SU-DHL-6 (cell line): ENCODE results near the gene C1orf232.

Experiments
- H2AFZ ChIP-seq: fragments of 200-600 bp; sonication (generic); 2 replicates; pipeline ENCODE4 v1.6.1; 2014; ENCODE audit warnings: low read depth, mild to moderate bottlenecking, moderate library complexity, mixed read lengths, antibody characterized with exemption, low read length; ENCODE audit not compliant: severe bottlenecking
- H3F3A ChIP-seq: fragments of 200-600 bp; shearing (Covaris generic); 2 replicates; pipeline ENCODE4 v1.6.0; 2016; ENCODE audit warnings: antibody characterized with exemption, mild to moderate bottlenecking; ENCODE audit not compliant: insufficient read depth
- H3K27ac ChIP-seq: fragments of 200-600 bp; sonication (generic); 2 replicates; pipeline ENCODE4 v1.5.1; 2016; ENCODE audit warnings: low read depth, mild to moderate bottlenecking, low read length, moderate library complexity, mixed read lengths
- H3K27me3 ChIP-seq: fragments of 200-600 bp; sonication (generic), shearing (Covaris generic); 2 replicates; pipeline ENCODE4 v1.6.0; 2014; ENCODE audit warnings: mild to moderate bottlenecking, low read length
- H3K36me3 ChIP-seq: fragments of 200-600 bp; sonication (generic); 2 replicates; pipeline ENCODE4 v1.6.1; 2014; ENCODE audit warnings: mild to moderate bottlenecking, low read length, mixed read lengths
- H3K4me2 ChIP-seq: fragments of 300-600, 200-600 bp; shearing (Covaris generic), sonication (generic); 2 replicates; pipeline ENCODE4 v1.6.0; 2014; ENCODE audit warnings: low read length, low read depth, mild to moderate bottlenecking; ENCODE audit not compliant: poor library complexity, severe bottlenecking
- H3K4me3 ChIP-seq: fragments of 200-600 bp; sonication (generic); 2 replicates; pipeline ENCODE4 v1.5.1; 2014; ENCODE audit warnings: antibody characterized with exemption, low read length, mild to moderate bottlenecking, mixed read lengths; ENCODE audit not compliant: insufficient read depth, poor library complexity, severe bottlenecking
- H3K79me2 ChIP-seq: fragments of 200-600 bp; sonication (generic); 2 replicates; pipeline ENCODE4 v1.6.1; 2014; ENCODE audit warnings: mild to moderate bottlenecking, low read length, moderate library complexity; ENCODE audit not compliant: insufficient read depth
- H3K9ac ChIP-seq: fragments of 200-600 bp; sonication (generic); 2 replicates; pipeline ENCODE4 v1.7.0; 2014; ENCODE audit warnings: mild to moderate bottlenecking, low read length
- H3K9me2 ChIP-seq: fragments of 200-600 bp; sonication (generic); replicated peaks from 2 replicates; pipeline ENCODE4 v1.6.1; 2014; ENCODE audit warnings: low read length; ENCODE audit not compliant: insufficient read depth
- H3K9me3 ChIP-seq: fragments of 200-600 bp; sonication (generic); 2 replicates; pipeline ENCODE4 v1.6.1; 2014; ENCODE audit warnings: low read length, mixed read lengths; ENCODE audit not compliant: insufficient read depth
- H4K20me1 ChIP-seq: fragments of 200-600 bp; sonication (generic); 2 replicates; pipeline ENCODE4 v1.6.1; 2014; ENCODE audit warnings: low read depth, mild to moderate bottlenecking, antibody characterized with exemption, low read length, moderate library complexity, mixed read lengths
- EZH2phosphoT487 ChIP-seq: fragments of 200-600 bp; sonication (generic), shearing (Covaris generic); conservative IDR thresholded peaks from 2 replicates; pipeline ENCODE4 v1.6.1; 2018; ENCODE audit warnings: mild to moderate bottlenecking, antibody characterized with exemption, low read length, moderate library complexity, mixed read lengths
- TF ChIP-seq, protein P1 (sequence below): fragments of 200-600 bp; sonication (generic); IDR thresholded peaks from one replicate; pipeline ENCODE4 v1.5.1; 2017; ENCODE audit warnings: antibody characterized with exemption, mild to moderate bottlenecking, low read length, moderate library complexity; ENCODE audit not compliant: insufficient read depth, poor library complexity, severe bottlenecking

Gene C1orf232

DNA sequence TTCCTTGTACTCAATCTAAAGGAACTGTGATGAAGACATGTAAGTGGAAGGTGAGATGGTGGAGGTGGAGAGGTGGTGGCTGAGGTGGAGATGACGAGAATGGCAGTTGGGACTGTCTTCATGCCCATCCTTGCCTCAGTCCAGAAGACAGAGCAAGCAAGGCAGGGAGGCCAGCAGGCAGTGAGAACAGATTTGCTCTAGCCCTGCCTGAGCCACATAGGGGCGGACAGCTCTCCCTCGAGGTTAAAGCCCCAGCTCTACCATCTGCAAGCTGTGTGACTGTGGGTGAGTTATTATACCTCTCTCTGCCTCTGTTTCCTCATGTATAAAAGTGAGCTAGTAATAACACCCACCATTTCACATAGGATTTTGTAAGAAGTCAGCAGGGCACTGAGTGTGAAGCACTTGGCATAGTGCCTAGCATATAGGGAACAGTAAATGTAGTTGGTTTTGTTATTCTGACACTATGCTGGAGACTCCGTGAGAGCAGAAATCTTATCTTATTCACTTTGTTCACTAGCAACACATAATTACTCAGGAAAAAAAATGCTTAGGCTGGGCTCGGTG, 14.7 kb downstream of the C1orf232 start:
- H3K27ac ChIP-seq: no peak overlapping the region
- no peaks in the 10 kb centered on the region for H3K36me3 ChIP-seq
- no peak overlapping the region for H3K4me3 ChIP-seq
- H2AFZ ChIP-seq: no peak overlapping the region
- H3K79me2 ChIP-seq: no peaks in the 10 kb centered on the region
- no peaks in the 10 kb centered on the region for H3F3A ChIP-seq
- H3K9me3 ChIP-seq: no peaks in the 10 kb centered on the region
- H3K9me2 ChIP-seq: no peaks in the 10 kb centered on the region
- no peaks in the 10 kb centered on the region for H4K20me1 ChIP-seq
- H3K9ac ChIP-seq: no peak overlapping the region
- no peak overlapping the region for H3K4me2 ChIP-seq
- no peaks in the 10 kb centered on the region for H3K27me3 ChIP-seq
- no peak for TF ChIP-seq EZH2phosphoT487
- TF ChIP-seq, protein P1, sequence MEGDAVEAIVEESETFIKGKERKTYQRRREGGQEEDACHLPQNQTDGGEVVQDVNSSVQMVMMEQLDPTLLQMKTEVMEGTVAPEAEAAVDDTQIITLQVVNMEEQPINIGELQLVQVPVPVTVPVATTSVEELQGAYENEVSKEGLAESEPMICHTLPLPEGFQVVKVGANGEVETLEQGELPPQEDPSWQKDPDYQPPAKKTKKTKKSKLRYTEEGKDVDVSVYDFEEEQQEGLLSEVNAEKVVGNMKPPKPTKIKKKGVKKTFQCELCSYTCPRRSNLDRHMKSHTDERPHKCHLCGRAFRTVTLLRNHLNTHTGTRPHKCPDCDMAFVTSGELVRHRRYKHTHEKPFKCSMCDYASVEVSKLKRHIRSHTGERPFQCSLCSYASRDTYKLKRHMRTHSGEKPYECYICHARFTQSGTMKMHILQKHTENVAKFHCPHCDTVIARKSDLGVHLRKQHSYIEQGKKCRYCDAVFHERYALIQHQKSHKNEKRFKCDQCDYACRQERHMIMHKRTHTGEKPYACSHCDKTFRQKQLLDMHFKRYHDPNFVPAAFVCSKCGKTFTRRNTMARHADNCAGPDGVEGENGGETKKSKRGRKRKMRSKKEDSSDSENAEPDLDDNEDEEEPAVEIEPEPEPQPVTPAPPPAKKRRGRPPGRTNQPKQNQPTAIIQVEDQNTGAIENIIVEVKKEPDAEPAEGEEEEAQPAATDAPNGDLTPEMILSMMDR: no peak

DNA sequence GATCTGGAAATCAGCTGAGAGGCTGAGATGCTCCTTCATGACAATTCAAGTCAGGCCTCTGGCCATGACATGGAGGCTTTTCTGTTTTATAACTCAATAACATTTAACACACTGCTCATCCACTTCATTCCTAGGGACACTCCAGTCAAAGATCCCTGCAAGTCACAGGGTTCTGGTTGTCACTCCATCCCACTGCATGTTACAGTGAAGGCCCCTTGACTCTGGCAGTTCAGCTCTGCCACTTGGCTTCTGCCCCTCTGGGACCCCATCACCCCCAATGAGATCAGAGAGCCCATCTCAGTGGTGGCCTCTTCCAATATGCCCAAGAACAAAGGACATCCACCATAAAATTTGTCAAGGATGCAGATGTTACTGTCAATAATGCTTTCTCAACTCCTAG, 19.9 kb downstream of the C1orf232 start:
- H2AFZ ChIP-seq: no peak overlapping the region
- no peaks in the 10 kb centered on the region; the same call in 1 of the 2 replicates for H3F3A ChIP-seq
- no peaks in the 10 kb centered on the region for H3K27me3 ChIP-seq
- H3K4me3 ChIP-seq: no peak overlapping the region
- no peaks in the 10 kb centered on the region for H4K20me1 ChIP-seq
- no peak overlapping the region for H3K9ac ChIP-seq
- H3K4me2 ChIP-seq: no peak overlapping the region
- no peaks in the 10 kb centered on the region for H3K79me2 ChIP-seq
- no peaks in the 10 kb centered on the region for H3K9me2 ChIP-seq
- no peaks in the 10 kb centered on the region for H3K9me3 ChIP-seq
- TF ChIP-seq EZH2phosphoT487: no peak
- TF ChIP-seq, protein P1: no peak
- H3K36me3 ChIP-seq: no peaks in the 10 kb centered on the region
- H3K27ac ChIP-seq: no peak overlapping the region

DNA sequence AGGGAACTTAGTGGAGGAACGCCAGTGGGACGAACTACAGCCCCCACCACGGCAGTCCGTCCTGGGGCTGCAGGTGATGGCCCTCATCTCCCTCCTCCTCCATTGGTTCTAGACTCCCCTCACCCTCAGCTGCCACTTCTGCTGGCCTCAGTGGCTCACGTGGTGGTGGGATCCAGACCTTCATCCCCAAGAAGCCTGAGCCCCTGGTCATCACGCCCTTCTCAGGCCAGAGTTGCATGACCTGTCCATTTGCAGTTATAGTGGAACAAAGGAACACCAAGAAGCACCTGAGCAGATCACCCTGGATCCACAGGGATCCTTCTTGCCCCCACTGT, 22.8 kb downstream of the C1orf232 start:
- Histone ChIP-seq H3F3A (no peaks in the 10 kb centered on the region; the same call in 1 of the 2 replicates), H3K79me2 (no peaks in the 10 kb centered on the region), H3K27me3 (no peaks in the 10 kb centered on the region), H3K27ac (no peak overlapping the region), H3K9ac (no peak overlapping the region), H3K36me3 (no peaks in the 10 kb centered on the region), H3K4me3 (no peak overlapping the region), H3K4me2 (no peak overlapping the region), H3K9me3 (no peaks in the 10 kb centered on the region), H2AFZ (no peak overlapping the region), H4K20me1 (no peaks in the 10 kb centered on the region), H3K9me2 (no peaks in the 10 kb centered on the region)
- no peak for TF ChIP-seq EZH2phosphoT487
- TF ChIP-seq, protein P1: no peak
